Prostate gland (tissue), 2 donors: Measurements from ENCODE around the gene PDPK1.
"Not testable (repeated sequence)": the region's sequence is repeated elsewhere in the genome, so short reads cannot be mapped to it uniquely, and the experiment has no call there.

Experiments
- CTCF ChIP-seq, 4 experiments: fragments of 200-600 bp in 2 of 4; fragments of 450-650 bp in 2 of 4; sonication (generic) in 2 of 4; IDR thresholded peaks; 1 replicate in 3 of 4; 2 replicates in 1 of 4; pipeline ENCODE4 v1.5.1; 2016 to 2019; ENCODE audit warnings: antibody characterized with exemption in 4 of 4, mild to moderate bottlenecking in 2 of 4, moderate library complexity in 2 of 4
- POLR2A ChIP-seq: fragments of 450-650 bp; IDR thresholded peaks from one replicate; pipeline ENCODE4 v1.6.1; 2016; ENCODE audit warnings: antibody characterized with exemption, mild to moderate bottlenecking

DNA sequence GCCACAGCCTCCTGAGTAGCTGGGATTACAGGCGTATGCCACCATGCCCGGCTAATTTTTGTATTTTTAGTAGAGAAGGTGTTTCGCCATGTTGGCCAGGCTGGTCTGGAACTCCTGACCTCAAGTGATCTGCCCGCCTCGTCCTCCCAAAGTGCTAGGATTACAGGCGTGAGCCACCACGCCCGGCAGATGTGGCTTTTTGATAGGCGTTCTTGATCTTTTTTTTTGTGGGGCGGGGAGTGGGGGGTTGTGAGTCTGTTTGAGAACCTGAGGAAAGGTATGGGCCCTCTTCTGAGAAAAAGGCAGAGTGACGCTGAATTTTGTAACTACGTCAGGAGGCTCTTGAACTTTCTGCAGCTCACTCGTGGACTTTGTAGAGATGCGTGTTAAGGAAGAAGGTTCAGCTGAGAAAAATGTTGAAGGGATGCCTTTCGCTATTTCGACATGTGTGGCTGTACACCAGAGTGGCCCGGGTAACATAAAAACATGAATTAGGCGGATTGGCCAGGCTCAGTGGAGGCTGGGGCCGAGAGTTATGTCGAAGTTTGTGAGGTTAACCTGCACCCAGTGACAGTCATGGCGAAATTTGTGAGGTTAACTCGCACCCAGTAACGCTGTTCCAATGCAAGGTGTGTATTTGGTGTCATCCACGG lies 1.5 kb downstream of the PDPK1 start:
- TF ChIP-seq CTCF (IDR thresholded peaks at IDR 0.05); POLR2A: not testable (repeated sequence)
